ENCODE data around the gene HEATR5A.
"Not testable (repeated sequence)": the region's sequence is repeated elsewhere in the genome, so short reads cannot be mapped to it uniquely, and the experiment has no call there.

HEATR5A gene

DNA sequence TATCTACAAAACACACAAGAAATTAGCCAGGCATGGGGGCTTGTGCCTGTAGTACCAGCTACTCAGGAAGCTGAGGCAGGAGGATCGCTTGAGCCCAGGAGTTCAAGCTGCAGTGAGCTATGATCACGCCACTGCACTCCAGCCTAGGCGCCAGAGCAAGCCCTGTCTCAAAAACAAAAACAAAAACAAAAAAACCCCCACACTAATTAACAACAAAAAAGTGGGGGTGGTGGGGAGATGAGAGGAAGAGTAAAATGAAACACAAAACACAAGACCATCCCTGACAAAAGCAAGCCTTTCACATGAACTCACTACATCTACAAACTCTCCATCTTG lies 158.9 kb downstream of the HEATR5A start (continued):
- TF ChIP-seq, protein P1, sequence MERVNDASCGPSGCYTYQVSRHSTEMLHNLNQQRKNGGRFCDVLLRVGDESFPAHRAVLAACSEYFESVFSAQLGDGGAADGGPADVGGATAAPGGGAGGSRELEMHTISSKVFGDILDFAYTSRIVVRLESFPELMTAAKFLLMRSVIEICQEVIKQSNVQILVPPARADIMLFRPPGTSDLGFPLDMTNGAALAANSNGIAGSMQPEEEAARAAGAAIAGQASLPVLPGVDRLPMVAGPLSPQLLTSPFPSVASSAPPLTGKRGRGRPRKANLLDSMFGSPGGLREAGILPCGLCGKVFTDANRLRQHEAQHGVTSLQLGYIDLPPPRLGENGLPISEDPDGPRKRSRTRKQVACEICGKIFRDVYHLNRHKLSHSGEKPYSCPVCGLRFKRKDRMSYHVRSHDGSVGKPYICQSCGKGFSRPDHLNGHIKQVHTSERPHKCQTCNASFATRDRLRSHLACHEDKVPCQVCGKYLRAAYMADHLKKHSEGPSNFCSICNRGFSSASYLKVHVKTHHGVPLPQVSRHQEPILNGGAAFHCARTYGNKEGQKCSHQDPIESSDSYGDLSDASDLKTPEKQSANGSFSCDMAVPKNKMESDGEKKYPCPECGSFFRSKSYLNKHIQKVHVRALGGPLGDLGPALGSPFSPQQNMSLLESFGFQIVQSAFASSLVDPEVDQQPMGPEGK (CRISPR knock-in tag; IDR thresholded peaks at IDR 0.05; ENCODE audit: borderline replicate concordance): no peak
- no peak for TF ChIP-seq ZFP30 (CRISPR knock-in tag; IDR thresholded peaks at IDR 0.05)
- no peak for TF ChIP-seq SNAI2 (CRISPR knock-in tag; IDR thresholded peaks at IDR 0.05)
- TF ChIP-seq CSDC2 (CRISPR knock-in tag; IDR thresholded peaks at IDR 0.05): no peak
- TF ChIP-seq ESRRG (CRISPR knock-in tag; IDR thresholded peaks at IDR 0.05): no peak
- TF ChIP-seq TCF4 (CRISPR knock-in tag; IDR thresholded peaks at IDR 0.05; ENCODE audit: borderline replicate concordance): no peak
- TF ChIP-seq GLIS3 (CRISPR knock-in tag; IDR thresholded peaks at IDR 0.05): no peak
- no peak for TF ChIP-seq ARNTL (CRISPR knock-in tag; IDR thresholded peaks at IDR 0.05; ENCODE audit: borderline replicate concordance, low read depth)
- TF ChIP-seq, protein P2, sequence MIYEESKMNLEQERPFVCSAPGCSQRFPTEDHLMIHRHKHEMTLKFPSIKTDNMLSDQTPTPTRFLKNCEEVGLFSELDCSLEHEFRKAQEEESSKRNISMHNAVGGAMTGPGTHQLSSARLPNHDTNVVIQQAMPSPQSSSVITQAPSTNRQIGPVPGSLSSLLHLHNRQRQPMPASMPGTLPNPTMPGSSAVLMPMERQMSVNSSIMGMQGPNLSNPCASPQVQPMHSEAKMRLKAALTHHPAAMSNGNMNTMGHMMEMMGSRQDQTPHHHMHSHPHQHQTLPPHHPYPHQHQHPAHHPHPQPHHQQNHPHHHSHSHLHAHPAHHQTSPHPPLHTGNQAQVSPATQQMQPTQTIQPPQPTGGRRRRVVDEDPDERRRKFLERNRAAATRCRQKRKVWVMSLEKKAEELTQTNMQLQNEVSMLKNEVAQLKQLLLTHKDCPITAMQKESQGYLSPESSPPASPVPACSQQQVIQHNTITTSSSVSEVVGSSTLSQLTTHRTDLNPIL (CRISPR knock-in tag; IDR thresholded peaks at IDR 0.05; ENCODE audit: low read depth): no peak
- no peak for TF ChIP-seq OSR1 (CRISPR knock-in tag; IDR thresholded peaks at IDR 0.05)
- TF ChIP-seq ZNF565 (CRISPR knock-in tag; conservative IDR thresholded peaks at IDR 0.05; ENCODE audit: low read depth): no peak
- TF ChIP-seq RARB (CRISPR knock-in tag; IDR thresholded peaks at IDR 0.05): no peak
- no peak for TF ChIP-seq BACH2 (CRISPR knock-in tag; IDR thresholded peaks at IDR 0.05; ENCODE audit: borderline replicate concordance)
- TF ChIP-seq ISL1 (CRISPR knock-in tag; IDR thresholded peaks at IDR 0.05): no peak

GRCh38 chr14:31259040-31259435 lies 161.3 kb downstream of the HEATR5A start:
- not testable (repeated sequence) for ATAC-seq

DNA sequence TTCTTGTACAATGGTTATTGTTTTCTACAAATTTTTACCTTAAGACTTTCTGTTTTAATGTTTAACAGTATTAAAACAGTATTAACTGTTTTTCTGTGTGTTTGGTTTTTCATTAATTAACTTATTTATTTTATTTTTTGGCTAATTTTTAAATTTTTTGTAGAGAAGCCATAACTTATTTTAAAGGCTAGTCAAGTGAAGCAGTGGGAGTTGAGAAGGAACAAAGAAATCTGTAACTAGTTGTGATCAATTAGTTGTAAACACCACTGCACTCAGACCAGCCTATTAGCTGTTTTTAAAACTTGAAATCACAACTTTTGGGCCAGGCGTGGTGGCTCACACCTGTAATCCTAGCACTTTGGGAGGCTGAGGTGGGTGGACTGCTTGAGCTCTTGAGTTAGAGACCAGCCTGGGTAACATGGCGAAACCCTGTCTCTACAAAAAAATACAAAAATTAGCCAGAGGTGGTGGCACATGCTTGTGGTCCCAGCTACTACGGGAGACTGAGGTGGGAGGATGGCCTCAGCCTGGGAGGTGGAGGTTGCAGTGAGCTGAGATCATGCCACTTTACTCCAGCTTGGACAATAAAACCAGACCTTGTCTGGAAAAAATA lies 161.8 kb downstream of the HEATR5A start:
- TF ChIP-seq RARB (CRISPR knock-in tag; IDR thresholded peaks at IDR 0.05) (no peak), ESRRG (CRISPR knock-in tag; IDR thresholded peaks at IDR 0.05) (no peak), ZFP3 (CRISPR knock-in tag; IDR thresholded peaks at IDR 0.05) (no peak), TSHZ2 (CRISPR knock-in tag; IDR thresholded peaks at IDR 0.05) (no peak), ZNF70 (CRISPR knock-in tag; IDR thresholded peaks at IDR 0.05) (no peak), TCF4 (CRISPR knock-in tag; IDR thresholded peaks at IDR 0.05; ENCODE audit: borderline replicate concordance) (no peak), TOX (CRISPR knock-in tag; IDR thresholded peaks at IDR 0.05; ENCODE audit: borderline replicate concordance) (no peak), BACH2 (CRISPR knock-in tag; IDR thresholded peaks at IDR 0.05; ENCODE audit: borderline replicate concordance) (no peak), ZNF8 (CRISPR knock-in tag; IDR thresholded peaks at IDR 0.05) (no peak)
- TF ChIP-seq, protein P3, sequence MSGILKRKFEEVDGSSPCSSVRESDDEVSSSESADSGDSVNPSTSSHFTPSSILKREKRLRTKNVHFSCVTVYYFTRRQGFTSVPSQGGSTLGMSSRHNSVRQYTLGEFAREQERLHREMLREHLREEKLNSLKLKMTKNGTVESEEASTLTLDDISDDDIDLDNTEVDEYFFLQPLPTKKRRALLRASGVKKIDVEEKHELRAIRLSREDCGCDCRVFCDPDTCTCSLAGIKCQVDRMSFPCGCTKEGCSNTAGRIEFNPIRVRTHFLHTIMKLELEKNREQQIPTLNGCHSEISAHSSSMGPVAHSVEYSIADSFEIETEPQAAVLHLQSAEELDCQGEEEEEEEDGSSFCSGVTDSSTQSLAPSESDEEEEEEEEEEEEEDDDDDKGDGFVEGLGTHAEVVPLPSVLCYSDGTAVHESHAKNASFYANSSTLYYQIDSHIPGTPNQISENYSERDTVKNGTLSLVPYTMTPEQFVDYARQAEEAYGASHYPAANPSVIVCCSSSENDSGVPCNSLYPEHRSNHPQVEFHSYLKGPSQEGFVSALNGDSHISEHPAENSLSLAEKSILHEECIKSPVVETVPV (CRISPR knock-in tag; IDR thresholded peaks at IDR 0.05): no peak
- ATAC-seq: no peak

- not testable (repeated sequence) for ATAC-seq
Measured at GRCh38 chr14:31257554-31258426, 162.6 kb downstream of the HEATR5A start.

Data from SK-N-SH treated with all-trans-retinoic acid at 6 μM for 48 hours (cell line).